Activated CD4-positive, CD25-positive, alpha-beta regulatory T cell treated with anti-CD3 and anti-CD28 coated beads, Interleukin-2, amount 50 U/mL, for 24 hours (primary cell): Measurements from ENCODE around the gene RBM18.
A peak's percentile ranks its signal among the peaks of the same experiment; 100 is the strongest.

ENCODE experiments used
- ATAC-seq, 2 donors: fragments of 150-1000 bp; cut with Tn5 transposase; one replicate each; pipeline ENCODE4 v1.10.0; 2021; ENCODE audit warnings: mild to moderate bottlenecking in 1 of 2, moderate library complexity in 1 of 2

Gene RBM18

DNA sequence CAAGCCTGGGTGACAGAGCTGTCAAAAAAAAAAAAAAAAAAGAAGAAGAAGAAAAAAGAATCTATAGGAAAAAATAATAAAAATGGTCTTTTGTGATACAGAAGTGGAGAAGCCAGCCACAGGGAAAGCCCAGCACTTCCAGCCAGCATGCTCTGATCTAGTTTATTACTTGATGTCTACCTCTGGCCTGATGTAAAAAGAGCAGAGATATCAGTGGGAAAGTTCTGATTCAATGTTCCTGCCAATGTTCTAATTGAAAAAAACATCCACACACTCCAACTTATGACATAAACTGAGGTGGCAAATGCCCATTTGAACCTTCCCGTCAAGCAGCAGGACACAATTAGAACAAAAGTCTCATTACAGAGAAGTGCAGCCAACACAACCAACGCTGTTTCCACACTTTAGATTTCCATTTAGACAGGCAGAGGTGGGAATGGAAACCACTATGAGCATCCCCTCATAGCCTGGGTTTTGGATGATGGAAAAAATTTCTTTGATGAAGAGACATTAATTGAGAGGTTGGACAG lies 5.7 kb downstream of the RBM18 start:
- ATAC-seq = no peak

DNA sequence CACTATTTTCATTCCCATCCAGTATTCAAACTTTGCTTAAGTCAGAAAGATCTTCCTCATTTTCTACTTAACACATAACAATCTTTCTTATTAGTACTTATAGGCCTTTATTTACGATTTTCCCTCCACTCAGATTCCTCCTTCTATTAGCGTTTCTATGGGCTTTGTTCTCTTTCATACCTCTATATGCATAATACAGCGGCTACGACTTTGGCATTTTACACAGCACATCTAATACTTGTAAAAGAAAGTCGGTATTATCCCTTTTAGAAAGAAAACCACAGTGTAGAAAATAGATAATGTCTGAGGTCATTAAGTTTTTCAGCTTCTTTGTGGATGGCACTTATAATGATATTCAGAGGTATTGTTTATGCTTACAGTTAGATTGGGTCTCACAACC lies 8.4 kb downstream of the RBM18 start:
- ATAC-seq = no peak

GRCh38 chr9:122254761-122255160 lies 9.9 kb downstream of the RBM18 start:
- no peak for ATAC-seq

- no peak for ATAC-seq
These were observed 11.8 kb downstream of the RBM18 start for GRCh38 chr9:122252796-122253195.

DNA sequence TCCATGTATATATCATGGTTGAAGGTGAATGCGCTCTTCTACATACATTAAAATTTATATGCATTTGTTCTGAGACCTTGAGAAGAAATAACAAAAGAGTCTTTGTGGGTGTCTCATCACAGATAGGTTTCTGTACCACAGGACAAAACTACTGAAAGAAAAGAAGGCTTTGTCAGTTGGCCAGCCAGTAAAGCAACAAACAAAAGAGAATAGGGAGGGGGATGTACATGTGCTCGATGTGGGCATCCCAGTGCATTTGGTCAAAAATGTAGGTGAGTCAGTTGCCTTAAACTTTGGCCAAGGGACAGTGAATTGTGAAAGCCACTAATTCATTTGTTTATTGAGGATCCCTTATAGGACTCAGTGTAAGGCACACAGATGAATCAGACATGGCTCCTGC lies 13.3 kb downstream of the RBM18 start:
- ATAC-seq = no peak

- ATAC-seq = no peak
These were observed 16.2 kb downstream of the RBM18 start for GRCh38 chr9:122248448-122248865.

GRCh38 chr9:122246666-122247065 lies 18.0 kb downstream of the RBM18 start:
- no peak for ATAC-seq

GRCh38 chr9:122244349-122244748 lies 20.3 kb downstream of the RBM18 start:
- ATAC-seq = no peak

GRCh38 chr9:122239722-122240121 lies 24.9 kb downstream of the RBM18 start:
- no peak for ATAC-seq

DNA sequence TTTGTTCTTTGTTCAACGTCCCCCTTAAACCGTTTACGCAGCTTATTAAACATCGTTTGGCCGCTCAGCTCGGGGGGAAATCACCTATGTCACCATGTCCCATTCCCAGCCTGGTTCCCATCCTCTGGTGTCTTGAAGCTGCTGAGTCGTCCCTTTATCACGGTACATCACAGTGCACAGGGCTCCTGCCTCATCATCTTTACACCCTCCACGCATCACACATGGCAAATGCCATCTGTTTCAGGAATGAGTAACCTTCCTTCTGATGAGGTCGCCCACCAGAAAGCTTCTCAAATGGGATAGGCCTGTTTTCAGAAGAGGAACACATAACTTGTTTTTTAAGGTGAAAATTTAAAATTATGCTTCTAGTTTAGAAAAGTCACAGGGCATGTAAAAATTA lies 28.0 kb downstream of the RBM18 start:
- no peak for ATAC-seq

DNA sequence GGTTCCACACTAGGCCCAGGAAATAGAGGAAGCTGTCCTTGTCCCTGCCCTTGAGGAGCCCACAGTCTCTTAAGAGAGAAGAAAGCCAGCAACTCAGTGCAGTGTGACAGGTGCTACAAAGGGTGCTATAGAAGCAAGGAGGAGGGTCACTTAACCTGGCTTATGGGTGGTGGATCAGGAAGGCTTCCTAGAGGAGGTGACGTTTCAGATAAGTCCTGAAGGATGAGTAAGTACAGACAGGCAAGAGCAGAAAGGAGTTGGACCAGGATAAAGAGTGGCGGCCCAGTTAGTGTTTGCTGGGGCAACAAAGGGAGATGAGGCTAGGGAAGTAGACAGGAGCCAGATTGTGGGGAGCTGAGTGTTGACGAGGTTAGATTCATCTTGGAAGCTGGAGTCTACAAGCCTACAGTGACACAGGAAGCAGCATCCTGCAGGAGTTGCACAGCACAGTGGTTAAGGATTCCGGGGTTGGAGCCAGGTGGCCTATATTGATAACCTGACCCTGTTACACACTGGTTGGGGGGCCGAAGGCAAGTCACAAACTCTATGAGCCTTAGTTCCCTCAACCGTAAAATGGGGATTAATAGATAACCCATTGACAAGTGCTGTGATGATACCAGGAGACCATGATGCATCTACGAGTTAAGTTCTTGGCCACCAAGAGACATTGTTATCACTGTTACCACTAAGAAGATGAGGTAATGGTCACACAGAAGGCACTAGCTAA lies 30.5 kb downstream of the RBM18 start:
- no peak for ATAC-seq

- ATAC-seq = no peak
These were observed 31.8 kb downstream of the RBM18 start for GRCh38 chr9:122232796-122233306.

DNA sequence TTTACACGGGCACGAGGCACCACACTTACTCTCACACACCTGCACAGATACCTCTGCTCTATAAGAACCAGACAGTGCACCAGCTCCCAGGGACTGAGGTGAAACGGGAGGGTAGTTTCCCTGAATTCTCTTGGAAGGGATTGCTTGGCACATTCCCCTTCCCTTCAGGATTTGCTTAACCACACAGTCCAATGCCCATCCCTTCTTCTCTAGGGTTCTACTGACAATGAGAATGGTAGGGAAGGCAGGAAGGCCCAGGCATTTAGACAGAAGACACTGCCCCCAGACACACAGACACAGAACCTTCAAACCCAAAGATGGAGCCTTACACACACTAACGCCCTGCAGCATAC lies 35.2 kb downstream of the RBM18 start:
- no peak for ATAC-seq

DNA sequence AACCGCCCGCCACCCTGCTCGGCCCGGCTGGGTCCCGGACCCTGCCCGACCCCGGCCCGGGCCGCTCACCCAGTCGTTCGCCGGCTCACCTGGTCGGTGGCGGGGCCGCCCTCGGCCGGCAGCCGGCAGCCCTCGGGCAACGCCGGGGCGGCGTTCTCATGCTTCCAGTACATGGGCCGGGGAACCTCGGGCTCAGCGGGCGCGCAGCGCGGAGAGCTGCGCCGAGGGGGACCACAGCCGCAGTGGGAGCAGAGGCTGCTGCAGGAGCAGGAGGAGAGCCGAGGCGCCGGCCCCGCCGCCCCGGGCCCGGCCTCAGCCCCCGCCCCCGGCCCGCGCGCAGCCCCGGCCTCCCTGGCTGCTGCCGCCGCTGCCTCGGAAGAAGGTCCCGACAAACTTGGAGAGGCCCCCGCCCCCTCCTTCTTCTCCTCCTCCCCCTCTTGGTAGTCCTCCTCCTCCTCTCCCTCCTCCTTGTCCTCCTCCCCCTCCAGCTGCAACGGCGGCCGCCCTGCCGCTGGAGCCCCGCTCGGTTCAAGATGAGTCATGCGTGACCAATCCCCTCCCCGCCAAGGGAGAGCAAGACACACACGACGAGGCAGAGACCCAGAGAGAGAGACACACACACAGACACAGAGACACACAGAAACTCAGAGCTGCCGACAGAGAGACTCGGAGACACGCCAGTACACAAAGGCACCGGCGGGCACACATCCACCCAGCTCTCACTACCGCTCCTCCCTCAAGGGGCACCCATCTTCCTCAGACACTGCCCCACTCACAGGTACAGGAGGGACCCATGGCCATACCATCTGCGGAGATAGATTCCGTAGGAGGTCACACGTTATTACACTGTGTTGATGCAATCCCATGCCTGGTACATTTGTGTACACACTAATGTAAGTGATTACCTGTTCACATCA lies 35.8 kb downstream of the RBM18 start, which contains the start of gene LHX6:
Gene LHX6 (minus strand): TSS at position 390 of the 917 bp plus-strand sequence. CDS start 217 bp downstream, at position 173.
- ATAC-seq = peak in 1 of 2 donors; percentile 48

- no peak for ATAC-seq
These were observed 36.5 kb downstream of the RBM18 start for GRCh38 chr9:122228191-122228567.

- ATAC-seq = no peak
These were observed 37.1 kb downstream of the RBM18 start for GRCh38 chr9:122227575-122227900.

DNA sequence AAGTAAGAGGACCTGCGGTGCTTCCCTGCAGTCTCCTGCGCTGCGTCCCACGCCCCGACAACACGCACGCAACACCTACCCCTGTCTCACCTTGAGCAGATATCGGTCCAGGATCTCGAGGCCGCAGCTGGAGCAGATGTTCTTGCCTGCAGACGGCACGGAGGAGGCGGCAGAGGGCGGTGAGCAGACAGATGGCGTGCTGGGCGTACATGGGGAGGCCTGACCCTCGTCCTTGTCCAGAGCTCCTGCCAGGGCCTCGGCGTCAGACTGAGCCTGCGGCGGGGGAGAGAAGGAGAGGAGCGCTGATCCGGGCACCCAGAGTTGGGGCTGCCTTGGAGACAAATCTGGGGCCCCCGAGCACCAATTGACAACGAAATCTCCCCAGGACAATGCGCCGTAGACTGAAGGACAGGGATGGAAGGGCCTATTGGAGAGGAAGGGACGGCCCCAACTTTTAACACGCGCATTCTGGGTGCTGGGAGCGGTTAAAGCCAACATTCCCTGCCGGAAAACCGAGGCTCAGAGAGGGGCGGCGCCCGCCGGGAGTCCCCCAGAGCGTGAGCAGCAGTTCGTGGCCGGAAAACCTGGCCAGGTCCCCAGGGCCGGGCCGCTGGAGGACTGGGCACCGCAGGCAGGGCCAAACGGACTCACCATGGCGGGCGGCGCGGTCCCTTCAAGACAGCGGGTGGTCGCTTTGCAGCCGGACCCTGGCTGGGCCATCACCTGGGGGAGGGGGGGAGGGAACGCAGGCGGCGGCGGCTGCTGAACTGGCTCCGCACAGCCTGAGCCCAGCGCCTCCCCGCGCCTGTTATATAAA lies 37.7 kb downstream of the RBM18 start:
- no peak for ATAC-seq

DNA sequence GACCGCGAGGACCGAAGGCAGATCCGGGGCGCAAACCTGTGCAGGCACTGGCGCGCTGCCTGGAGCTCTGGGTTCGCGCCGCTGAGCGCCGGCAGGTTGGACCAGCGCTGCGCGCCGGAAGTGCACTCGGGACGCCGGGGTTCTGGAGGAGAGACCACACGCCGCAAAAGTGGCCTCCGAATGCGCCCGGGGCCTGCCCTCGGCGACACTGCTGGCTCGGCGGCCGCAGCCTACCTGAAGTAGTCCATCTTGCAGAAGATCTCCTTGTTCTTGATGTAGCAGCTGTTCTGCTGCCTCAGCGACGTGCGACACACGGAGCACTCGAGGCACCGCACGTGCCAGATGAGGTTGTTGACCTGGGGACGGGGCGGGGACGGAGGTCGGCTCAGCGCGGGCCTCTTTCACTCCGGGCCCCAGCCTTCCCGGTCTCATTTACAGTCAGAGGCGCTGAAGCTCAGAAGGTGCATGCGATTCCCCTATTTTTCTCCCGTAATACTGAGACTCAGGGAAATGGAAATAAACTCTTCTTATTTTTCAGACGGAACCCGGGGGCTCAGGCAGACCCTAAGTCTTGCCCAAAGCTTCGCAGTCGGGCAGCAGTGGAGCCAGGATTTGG lies 38.4 kb downstream of the RBM18 start:
- no peak for ATAC-seq

DNA sequence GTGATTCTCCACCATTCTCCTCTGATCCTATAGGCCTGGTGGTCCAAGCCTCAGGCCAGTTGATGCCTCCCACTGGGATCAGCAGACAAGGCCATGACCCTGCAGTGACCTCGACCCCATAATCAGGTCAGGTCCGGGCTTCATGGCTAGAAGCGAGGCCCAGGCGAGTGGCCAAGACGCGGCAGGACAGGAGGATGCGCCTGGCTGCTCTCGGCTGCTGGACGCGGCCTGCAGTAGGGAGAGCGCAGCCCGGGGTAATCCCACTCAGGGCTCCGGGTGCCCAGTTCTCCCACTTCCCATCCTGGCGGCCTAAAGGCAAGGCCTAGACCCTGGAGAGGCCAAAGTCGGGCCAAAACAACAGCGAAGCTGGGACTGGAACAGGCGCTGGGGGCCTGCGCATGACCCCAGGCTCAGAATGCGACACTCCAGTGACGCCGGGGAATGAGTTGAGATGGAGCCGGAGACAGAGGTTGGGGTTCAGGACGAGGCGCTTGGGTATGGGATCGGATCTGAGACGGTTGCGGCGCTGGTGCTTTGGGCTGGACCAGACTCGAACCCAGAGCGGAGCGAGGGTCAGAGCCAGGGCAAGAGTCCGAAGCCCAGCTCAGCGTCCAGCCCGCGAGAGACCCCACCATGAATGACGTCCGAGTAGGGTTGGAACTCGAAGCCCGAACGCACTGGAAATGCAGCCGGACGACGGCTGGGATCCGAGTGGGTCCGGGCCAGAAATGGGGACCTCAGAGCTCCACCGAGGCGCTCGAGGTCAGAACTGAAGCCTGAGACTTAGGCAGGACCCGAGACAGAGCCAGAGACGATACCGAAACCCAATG lies 39.1 kb downstream of the RBM18 start:
- no peak for ATAC-seq

GRCh38 chr9:122223435-122223834 lies 41.2 kb downstream of the RBM18 start:
- no peak for ATAC-seq

DNA sequence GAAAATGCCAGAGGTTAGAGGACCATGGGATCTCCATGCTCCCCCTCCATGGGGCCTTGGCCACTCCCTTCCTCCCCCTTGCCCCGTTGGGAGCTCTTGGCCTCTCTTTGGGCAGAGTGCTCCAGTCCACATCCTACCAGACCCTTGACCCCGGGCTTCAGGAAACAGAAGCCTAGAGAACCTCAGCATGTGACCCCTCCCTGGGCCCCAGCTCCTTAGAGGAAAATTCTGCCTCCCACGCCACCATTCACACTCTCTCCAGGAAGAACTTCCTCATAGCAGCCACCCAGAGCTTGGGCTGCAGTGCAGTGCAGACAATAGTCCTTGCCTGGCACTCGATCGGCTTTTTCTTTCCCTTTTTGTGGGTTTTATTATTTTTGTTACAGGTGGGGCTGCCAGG lies 41.8 kb downstream of the RBM18 start:
- ATAC-seq = no peak
